ENCODE measurements around the gene ZBTB7A.

The ZBTB7A gene

DNA sequence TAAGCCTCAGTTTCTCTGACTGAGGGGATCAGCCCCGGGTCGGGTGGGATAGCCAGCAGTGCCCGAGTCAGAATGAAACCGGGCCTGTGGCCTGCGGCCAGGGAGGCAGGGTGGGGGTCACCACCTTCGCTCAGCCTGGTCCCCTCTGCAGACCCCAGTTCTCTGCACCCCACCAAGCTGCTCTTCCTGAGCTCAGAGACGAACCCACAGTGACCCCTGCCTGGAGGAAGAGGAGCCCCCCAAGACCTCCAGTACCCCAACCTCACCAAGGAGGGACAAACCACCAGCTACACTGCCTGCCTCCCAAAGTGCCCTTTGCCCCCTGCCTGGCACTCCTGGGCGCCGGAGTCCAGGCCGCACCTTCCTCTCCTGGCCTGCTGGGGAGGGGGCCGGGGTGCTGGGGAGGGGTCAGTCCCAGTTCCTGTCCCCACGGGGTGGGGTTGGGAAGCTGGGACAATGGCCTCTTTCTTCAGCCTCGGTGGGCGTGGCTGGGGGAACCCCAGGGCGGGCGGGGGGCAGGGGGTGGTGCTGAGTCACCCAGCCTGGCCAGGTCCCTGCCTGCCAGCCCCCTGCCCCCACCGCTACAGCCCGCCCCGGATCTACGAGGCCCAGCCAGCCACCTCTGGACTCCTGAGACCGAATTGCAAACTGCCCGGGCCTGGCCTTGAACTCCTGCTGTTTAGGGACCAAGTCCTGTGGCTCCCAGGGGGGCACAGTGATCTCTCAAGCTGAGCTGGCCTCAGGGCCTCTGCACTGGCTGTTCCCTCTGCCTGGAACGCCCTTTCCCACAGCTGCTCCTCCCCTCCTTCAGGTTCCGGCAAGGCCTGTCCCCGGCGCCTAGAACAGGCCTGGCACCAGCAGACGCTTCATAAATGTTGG, 14.3 kb downstream of the ZBTB7A start:
- DNase-seq: no peak

DNA sequence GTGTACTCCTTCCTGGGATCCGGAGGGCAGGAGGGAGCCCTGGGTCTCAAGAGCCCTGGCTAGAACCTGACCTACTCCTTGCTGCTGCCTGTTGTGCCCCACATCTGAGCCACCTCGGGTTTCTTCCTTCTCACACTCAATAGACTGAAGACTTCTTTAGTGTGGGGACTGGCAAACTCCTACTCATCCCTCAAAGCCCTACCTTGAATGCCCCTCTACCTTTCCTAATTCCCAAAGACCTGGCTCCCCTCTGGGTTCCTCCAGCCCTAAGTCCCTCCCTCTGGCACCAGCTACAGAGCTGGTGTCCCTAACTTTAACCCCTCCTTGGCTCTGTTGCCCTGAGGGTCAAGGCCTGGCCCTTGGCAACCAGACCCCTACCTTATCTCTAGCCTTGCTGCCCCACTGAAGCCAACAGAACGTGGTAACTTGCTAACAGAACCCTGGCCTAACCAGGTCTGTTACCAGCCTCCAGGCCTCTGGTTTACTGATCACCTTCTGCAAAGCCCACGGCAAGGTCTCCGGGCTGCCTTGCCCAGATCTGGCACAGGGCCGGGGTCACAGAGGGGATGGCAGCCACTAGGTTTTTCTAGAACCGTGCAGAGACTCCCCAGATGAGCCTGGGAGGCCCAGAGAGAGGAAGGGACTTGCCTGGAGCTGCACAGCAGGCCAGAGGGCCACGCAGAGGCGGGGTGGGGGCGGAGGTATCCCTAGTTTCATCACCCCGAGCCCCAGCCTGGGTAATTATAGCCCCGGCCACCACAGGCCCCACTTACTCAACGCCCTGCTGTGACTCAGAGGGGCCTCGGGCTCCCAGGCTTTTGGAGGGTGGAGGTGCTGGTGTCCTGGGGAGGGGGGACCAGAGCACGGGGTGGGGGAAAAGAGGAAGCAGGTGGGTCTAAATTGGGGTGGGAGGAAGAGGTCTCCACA, 15.3 kb downstream of the ZBTB7A start:
- no peak for DNase-seq

DNA sequence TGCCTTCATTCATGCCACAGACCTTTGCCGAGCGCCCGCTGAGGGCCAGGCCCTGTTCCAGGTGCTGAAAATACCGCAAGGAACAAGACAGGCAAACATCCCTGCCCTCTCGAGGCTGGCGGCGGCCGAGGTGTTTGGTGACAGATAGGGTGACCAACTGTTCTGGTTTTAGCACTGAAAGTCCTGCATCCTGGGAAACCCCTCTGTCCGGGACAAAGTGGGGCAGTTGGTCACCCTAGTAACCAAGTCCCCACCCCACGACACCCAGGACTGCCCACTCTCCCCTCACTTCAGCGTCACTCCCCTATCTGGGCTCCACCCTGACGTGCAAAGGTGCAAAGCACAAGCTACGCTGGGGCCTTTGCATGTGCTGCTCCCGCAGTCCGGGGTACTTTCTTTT, 17.3 kb downstream of the ZBTB7A start:
- no peak for DNase-seq

DNA sequence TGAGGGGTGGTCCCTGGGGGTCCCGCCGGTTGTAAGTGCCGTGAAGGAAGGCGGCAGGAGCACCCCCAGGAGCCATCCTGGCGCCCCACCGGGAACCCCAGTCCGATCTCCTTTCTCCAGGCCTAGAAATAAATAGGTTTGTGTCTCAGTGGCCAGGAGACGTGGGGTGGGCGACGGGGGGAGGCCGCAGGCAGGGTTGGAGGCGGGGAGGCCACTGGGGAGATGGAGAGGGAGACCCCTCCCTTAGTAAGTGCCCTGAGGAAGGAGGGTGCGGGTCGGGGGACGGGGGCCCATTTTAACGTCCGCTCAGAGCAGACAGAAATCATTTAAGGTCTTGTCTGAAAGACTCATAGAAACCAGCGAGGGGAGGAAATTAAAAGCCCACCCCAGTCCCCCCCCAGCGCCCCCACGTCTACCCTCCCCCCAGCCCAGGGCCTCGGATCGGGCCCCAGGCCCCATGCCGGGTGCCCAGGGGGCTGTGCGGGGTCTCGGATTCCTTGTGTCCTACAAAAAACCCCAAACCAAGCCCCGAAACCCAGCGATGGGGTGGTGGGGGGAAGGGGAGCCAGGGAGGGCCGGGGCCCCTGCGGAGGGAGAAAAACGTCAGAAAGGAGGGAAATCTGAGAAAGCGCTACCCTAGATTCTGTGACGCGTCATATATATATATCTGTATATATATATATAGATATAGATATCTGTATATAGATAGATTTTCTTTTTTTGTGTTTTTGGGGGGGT, 19.6 kb downstream of the ZBTB7A start:
- no peak for DNase-seq

DNA sequence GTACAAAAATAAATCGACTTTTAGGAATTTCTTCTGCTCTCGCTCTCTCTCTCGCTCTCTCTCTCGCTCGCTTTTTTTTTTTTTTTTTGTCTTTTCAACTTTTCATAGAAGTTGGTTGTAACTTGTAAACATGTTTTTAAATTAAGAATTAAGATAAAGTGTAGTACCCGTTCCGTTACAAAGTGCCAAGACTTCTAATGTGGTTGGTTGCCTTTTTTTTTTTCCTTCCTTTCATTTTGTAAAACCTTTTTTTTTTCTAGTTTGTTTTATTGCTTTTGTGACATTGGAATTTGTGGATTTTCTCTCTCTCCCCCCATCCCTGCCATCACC, 20.4 kb downstream of the ZBTB7A start:
- DNase-seq: no peak

DNA sequence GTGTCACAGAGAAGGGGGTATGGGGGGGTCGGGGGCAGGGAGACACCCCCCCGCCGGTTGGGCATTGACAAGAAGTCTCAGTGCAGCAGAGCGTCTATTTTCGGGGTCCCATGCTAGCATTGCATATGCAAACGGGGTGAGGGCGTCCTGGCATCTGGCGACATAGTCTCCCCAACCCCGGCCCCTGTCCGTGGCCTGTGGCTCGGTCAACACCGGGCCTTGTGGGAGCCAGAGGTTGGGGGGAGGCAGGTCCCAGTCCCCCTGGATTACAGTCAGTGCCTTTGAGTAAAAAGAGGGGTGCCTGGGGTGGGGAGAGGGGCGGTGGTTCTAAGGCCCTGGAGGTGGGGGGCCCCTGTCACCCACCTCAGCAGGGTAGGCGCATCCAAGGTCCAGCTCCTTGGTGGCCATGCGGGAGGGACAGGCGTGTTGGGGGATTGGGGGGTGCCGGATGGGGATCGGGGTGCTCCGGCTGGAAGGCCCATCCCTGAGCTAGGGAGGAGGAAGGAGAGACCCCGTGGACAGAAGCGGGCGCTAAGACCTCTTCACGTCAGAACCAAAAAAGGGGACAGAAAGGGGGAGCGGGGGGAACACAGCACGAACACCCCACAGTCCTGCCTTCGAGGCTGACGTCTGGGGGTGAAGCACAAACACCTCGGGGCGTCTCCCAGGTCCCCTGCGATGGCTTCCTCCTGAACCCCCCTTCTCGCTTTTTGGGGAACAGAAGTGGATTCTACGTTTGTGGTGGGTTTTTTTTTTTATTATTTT, 20.9 kb downstream of the ZBTB7A start:
- no peak for DNase-seq

DNA sequence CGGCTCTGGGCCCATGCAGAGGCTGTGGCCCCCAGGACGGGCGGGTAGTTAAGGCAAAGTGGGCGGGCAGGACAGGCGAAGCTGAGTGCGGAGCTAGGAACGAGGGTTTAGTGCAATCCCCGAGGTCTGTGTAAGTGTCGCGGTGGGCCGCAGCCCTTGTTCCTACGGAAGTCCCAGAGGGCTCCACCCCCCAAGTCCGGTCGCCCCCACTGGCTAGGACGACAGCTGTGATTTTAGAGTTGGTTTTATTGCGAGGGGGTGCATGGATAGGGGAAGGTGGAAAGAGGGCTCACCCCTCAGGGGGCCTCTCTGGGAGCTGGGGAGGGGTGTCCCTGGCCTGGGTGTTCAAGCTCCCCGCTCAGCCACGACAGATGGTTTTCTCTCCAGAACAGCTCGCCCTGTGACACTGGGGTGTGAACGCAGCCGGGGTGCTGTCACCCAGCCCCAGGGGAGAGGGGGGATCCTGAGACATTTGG, 21.7 kb downstream of the ZBTB7A start:
- no peak for DNase-seq

DNA sequence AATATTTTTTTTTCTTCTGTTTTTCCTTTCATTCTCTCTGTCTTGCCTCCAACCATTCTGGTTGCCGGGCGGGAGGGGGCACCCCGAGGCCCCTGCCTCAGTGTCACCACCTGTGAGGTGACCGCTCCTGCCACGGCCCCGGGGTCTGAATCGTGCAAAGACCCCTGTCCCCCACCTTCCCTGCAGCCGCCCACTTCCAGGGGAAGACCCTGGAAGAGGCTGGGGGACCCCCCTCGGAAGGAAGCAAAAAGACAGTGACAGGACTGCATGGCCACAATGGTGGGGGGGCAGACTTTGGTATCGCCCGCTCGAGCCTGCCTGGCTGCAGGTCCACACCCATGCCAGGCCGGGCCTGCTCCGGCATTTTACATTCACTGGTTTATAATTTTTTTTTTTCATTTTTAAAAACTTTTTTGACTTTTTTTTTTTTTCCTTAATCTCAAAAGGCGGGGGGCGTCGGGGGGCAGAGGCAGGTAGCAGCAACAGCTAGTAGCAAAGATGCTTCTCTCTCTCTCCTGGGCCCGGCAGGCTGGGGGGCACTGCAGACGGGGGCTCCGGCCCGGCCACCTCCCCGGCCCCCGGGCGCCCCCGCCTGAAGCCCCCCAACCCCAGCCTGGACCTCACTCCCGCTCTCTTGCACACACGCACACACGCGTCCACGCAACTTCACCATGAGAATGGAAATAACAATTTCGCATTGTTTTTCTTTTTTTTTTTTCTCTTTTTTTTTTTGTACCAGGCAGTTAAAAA, 22.6 kb downstream of the ZBTB7A start:
- no peak for DNase-seq

DNA sequence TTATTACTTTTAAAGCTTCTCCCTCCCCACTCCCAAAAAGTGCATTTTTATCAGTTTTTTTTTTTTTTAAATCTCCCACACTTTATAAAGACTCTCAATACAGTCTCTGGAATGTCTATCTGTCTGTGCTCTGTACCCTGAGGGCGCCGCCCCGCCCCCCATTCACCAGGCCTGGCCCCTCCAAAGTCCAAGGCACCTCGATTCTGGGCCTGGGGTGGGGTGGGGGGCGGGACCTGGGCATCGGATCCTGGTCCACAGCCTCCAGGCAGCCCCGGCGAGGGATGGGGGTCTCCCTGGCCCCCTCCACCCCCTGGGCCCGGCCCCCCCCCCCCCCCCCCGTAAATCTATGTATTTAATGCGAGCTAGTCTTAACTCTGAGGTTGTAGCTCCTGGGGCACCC, 23.3 kb downstream of the ZBTB7A start:
- no peak for DNase-seq

DNA sequence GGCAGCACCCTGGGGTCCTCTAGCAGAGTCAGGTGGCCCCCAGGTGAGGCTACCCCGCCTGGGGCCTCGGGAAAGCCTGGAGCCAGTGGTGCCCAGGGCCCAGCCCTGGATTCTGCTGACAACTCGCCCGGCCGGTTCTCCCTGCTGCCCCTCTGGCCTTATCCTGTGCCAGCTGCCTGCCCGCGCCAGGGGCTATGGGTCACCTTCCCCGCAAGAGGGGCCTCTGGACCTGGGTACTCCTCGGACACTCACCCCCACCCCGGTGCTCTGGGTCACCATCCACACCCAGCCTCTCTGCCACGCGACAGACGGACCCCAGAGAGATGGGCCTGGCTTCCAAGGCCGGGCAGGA, 24.0 kb downstream of the ZBTB7A start:
- DNase-seq: no peak

DNA sequence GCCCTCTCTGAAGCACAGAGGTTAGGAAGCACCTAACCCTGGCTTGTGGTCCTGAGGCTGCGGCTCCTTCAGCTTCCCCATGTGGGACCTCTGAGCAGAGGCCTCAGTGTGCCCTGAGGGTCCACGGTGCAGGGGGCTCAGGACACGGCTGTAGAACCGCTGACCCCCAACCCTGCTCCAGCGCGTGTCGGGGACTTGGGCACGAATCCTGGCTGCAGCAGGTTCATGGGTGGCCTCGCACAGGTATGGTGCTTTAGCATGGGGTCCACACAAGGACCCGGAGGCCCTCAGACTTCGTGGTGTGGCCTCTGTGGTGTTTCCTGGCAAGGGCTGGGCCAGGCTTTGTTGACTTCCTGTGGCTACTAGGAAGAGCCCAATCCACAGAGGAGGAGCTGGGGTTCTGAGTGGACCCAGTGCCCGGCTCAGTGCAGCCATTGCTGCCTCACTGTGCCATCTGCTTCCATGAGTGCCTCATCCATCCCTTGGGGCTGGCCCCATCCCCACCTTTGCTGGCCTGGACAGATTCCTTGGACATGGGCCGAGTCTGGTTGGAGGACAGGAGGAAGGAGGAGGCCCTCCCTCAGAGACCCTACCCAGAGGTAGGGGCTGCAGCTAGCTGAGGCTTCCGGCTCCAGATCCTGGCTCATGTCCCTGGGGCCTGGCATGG, 24.5 kb downstream of the ZBTB7A start:
- no peak for DNase-seq

DNA sequence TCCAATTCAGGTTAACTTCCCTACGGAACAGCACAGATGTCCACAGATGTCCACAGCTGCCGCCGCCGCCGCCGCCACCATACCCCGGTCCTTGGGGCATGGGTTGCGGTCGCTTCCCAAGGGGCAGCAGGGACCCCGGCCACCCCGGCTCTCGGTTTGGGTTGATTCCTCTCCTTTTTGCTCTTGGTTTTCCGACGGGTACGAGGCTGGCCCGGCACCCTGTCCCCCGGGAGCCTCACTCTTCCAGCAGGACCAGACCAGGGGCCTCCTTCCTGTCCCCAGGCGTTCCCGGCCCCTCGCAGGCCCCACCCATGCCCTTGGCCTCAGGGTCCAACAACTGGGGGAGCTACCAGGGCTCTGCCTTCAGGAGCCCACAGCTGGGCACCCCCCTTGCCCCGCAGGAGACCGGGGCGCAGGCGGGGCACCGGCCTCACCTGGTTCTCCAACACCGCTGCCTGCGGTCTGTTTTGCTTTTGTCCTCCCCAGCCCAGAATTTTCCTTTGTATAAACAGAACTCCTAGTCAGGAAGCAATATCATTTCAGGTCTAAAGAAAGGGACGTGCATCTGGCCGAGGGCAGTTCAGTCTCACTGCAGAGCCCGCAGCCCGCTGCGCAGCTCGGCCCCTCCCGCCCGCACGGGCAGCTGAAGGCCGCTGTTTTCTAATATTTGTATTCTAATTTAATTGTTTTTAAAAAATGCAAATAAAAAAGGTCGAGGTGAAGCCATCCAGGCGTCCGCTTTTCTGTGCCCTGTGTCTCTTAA, 27.9 kb downstream of the ZBTB7A start:
- no peak for DNase-seq

DNA sequence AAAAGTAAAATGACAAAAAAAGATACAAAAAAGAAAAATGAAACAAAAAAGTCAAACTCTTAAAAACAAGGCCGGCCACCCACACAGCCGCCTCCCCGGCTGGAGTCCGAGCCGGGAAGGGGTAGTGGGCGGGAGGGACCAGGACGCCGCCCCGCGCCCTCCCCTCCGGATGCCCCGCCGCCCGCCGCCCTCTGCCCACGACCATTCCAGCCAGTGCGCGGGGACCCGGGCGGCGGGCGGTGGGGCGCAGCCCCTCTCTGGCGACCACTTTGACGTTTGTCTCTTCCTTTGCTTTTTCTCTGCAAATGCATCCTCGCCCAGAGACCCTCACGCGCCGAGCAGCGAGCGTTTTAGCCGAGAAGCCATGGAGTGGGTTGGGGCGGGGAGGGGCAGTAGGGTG, 28.6 kb downstream of the ZBTB7A start:
- DNase-seq: no peak

DNA sequence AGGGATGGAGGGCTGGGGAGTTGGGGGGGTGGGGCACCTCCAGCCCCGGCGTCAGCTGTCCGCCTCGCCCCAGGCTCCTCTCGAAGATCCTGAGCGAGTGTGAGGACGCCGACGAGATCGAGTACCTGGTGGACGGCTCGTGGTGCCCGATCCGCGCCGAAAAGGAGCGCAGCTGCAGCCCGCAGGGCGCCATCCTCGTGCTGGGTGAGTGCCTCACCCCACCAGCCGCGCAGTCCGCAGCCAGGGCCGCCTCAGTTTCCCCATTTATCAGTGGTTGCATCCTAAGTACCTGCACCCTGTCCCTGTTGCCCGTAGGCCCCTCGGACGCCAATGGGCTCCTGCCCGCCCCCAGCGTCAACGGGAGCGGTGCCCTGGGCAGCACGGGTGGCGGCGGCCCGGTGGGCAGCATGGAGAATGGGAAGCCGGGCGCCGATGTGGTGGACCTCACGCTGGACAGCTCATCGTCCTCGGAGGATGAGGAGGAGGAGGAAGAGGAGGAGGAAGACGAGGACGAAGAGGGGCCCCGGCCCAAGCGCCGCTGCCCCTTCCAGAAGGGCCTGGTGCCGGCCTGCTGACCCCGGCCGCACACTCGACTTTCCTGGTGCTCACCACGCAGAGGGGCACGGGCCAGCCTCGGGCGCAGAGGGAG, 29.3 kb downstream of the ZBTB7A start:
- no peak for DNase-seq

DNA sequence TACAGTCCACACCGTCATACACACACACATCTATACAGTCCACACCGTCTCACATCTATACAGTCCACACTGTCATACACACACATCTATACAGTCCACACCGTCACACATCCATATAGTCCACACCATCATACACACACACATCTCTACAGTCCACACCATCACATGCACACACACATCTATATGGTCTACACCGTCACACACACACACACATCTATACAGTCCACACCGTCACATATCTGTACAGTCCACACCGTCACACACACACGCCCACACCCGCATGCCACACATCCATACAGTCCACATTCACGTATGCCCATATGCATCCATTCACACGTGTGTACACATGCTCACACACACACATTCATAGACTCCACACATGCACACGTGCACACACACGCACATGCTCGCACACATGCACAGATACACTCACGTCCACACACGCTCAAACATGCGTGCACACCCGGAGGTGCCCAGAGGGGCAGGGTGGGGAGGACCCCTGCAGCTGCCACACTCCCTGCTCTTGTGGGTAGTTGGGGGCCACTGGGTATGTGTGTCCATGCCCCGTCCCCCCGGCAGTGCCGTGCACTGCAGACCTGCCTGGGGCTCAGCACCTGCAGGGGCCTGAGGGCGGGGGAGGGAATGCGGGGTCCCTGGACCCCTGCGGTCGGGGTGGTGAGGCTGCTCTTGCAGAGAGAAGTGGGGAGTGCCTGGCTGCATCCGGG, 30.0 kb downstream of the ZBTB7A start:
- no peak for DNase-seq

DNA sequence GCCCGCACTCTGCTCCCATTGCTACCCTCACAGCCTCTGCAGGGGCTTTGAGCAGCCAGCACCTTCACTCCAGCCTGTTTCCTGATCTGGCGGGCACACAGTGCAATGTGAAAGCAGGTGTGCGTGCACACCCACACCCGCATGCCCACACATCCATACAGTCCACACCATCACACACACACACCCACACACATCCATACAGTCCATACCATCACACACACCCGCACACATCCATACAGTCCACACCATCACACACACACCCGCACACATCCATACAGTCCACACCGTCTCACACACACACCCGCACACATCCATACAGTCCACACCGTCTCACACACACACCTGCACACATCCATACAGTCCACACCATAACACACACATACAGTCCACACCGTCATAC, 31.1 kb downstream of the ZBTB7A start:
- no peak for DNase-seq

DNA sequence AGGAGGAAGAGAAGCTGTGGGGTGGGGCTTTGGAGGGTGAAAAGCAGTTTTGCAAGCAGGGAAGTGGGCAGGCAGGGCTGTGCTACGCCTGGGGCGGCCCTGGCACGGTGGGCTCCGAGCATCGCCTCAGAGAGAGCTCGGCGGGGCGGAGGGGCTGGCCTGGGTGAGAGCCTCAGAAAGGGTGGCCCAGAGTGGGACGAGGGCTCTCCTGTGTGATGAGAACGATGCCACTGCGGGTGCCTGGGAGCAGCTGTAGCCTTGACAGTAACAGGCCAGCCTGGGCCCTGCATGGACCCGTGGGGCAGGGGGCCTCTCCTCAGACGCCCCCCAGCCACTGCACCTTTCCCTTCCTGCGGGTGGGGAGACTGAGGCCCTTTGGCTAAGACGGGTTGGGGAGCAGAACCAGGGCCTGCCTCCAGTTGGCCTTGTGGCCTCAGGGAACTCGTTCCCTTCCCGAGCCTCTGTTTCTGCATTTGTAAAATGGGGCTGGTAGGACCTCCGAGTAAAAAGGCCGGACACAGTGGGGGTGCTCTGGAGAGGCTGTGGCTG, 31.6 kb downstream of the ZBTB7A start:
- no peak for DNase-seq

DNA sequence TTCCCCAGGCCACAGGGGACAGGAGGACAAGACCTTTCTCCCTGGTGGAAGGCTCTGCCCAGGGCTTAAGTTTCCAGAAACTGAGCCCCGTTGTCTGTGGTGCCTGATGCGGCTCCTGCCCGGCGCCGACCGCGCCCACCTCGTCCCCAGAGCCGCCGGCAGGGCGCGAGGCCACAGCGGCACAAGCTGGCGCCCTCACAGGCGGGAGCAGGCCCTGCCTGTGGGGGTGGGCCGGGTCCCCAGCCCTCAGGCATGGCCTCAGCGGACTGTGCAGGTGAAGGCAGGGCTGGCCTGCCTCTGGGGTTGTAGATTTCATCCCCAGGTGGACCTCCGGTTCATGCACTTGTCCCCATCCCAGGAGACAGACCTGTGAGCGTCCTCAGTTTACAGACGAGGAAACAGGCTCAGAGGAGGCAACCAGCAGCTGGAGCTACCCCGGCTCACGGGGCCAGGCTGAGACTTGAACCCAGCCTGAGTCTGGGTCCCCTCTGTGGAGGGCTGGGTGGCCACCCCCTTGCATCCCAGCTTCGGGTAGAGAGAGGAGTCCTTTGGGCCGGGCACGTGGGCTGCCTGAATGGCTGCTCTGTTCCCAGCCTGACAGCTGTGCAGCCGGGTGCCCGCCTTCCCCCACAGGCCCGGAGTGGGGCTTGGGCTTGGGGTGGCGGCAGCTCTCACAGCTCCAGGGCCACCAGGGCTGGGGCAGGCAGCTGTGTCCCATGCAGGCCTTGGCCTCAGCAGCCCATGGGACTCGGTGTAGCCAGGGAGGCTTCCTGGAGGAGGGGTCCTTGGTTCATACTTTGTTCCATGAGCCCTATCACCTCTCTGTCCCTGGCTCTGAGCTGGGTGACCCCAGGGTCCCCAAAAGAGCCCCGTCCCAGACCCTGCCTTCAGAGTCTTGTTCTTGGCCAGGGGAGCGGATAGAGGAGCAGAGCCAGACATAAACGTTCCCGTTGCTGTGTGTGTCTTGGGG, 32.4 kb downstream of the ZBTB7A start:
- DNase-seq: no peak

All from stimulated activated CD4-positive, alpha-beta T cell treated with anti-CD3 and anti-CD28 coated beads, Interleukin-12 subunit alpha, Interleukin-12 subunit beta, amount 100 ng/mL, for 4 hours (primary cell).